ENCODE measurements around the gene VAV2.

VAV2 gene

GRCh38 chr9:133828338-133828997 is 163.7 kb downstream of the VAV2 start:
- TF ChIP-seq CTCF (IDR thresholded peaks at IDR 0.05; ENCODE audit: low read depth, low read length) = no peak
- no peak overlapping the region for H3K4me3 ChIP-seq (ENCODE audit: low read depth, low read length)

GRCh38 chr9:133826289-133827085 is 165.6 kb downstream of the VAV2 start:
- no peak overlapping the region for H3K4me3 ChIP-seq (ENCODE audit: low read depth, low read length)
- TF ChIP-seq CTCF (IDR thresholded peaks at IDR 0.05; ENCODE audit: low read depth, low read length) = no peak

DNA sequence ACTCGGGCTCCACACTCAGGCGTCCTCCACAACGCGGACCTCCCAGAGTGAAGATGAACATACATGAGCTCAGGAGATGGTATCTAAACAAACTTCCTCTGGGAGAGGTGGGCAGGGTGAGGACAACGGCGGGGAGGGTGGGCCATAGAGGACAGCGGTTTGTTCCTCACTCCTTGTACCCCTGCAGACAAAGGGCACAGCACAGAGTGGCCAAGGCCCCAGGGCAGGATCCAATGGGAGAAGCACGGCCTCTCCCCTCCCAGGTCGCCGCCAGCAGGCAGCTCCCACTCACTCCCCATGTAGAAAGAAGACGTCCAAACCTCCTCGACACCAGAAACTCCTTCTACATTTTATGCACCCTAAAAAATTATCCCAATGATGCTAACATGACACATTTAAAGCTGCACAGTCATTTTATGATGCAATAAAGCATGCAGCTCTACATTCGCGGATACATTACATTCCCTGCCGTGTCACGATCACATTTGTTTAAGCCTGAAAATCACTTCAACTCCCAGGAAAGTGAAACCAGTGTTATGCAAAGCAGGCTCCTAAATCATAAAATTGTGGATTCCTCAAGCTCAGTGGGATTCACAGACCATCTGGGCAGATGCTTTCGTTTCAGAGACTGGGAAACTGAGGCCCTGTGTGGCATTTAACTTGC is 166.4 kb downstream of the VAV2 start:
- no peak for TF ChIP-seq CTCF (IDR thresholded peaks at IDR 0.05; ENCODE audit: low read depth, low read length)
- H3K4me3 ChIP-seq (ENCODE audit: low read depth, low read length) = no peak overlapping the region

GRCh38 chr9:133824802-133825186 is 167.3 kb downstream of the VAV2 start:
- H3K4me3 ChIP-seq (ENCODE audit: low read depth, low read length) = no peak overlapping the region
- no peak for TF ChIP-seq CTCF (IDR thresholded peaks at IDR 0.05; ENCODE audit: low read depth, low read length)

DNA sequence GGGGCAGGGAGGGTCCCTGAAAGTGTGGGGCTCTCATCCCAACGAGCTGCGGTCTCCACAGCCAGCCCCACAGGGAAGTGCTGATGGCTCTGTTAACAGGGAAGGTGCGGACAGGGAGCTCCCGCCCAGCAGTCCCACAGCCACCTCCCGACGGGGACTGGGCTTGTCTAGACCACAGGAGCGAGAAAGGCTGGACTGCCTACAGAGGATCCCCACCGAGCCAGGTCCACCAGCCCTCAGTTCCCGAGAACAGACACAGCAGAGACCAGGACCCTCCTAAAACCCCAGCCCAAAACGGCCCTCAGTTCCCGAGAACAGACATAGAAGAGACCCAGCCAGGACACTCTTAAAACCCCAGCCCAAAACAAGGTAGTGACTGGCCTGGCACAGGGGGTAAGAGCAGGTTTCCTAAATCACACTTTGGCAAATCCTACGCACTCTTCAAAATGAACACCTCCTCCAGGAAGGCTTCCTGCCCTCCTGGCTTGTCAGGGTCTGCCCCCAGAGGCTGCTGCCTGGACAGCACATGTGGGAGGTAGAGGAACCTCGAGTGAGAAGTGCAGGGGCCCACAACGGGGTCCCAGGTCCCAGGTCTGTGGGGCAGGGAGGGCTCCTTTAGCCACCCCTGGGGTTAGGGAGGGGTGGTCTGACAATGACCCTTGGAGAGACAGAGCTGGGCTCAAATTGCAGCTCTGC is 167.9 kb downstream of the VAV2 start:
- H3K4me3 ChIP-seq (ENCODE audit: low read depth, low read length) = no peak overlapping the region
- TF ChIP-seq CTCF (IDR thresholded peaks at IDR 0.05; ENCODE audit: low read depth, low read length) = no peak

GRCh38 chr9:133823189-133824105 is 168.7 kb downstream of the VAV2 start:
- H3K4me3 ChIP-seq (ENCODE audit: low read depth, low read length) = no peak overlapping the region
- TF ChIP-seq CTCF (IDR thresholded peaks at IDR 0.05; ENCODE audit: low read depth, low read length) = no peak
